ENCODE measurements around the gene ASTN1.

- TF ChIP-seq CTCF (IDR thresholded peaks at IDR 0.05; ENCODE audit: poor library complexity) (no peak), EZH2 (IDR thresholded peaks at IDR 0.05; ENCODE audit: borderline replicate concordance) (no peak), EZH2phosphoT487 (IDR thresholded peaks at IDR 0.05; ENCODE audit: low read depth, severe bottlenecking, unreplicated experiment) (no peak)
These were observed 95.0 kb downstream of the ASTN1 start for GRCh38 chr1:177069490-177069889.
